Inflammatory macrophage treated with lipopolysaccharide for 4 hours (primary cell): ENCODE measurements around the gene TMEM42.

ENCODE experiments used
- DNase-seq: peaks from one replicate; pipeline ENCODE4 v3.0.0-alpha.2; 2020

TMEM42 gene

GRCh38 chr3:44875596-44875995 is 13.9 kb downstream of the TMEM42 start:
- no peak for DNase-seq

- DNase-seq, result no peak
Measured at GRCh38 chr3:44877333-44877732, 15.6 kb downstream of the TMEM42 start.

- no peak for DNase-seq
Measured at GRCh38 chr3:44880284-44880683, 18.6 kb downstream of the TMEM42 start.

- no peak for DNase-seq
Measured at GRCh38 chr3:44883213-44883955, 21.7 kb downstream of the TMEM42 start.

GRCh38 chr3:44883999-44884431 is 22.3 kb downstream of the TMEM42 start:
- DNase-seq, result no peak

- DNase-seq, result no peak
Measured at GRCh38 chr3:44885618-44886017, 23.9 kb downstream of the TMEM42 start.

- DNase-seq, result no peak
Measured at GRCh38 chr3:44886561-44886960, 24.8 kb downstream of the TMEM42 start.

GRCh38 chr3:44887101-44887500 is 25.4 kb downstream of the TMEM42 start:
- no peak for DNase-seq

GRCh38 chr3:44890258-44890657 is 28.5 kb downstream of the TMEM42 start:
- DNase-seq, result no peak

- no peak for DNase-seq
Measured at GRCh38 chr3:44890852-44891251, 29.1 kb downstream of the TMEM42 start.

GRCh38 chr3:44892689-44893088 is 31.0 kb downstream of the TMEM42 start:
- no peak for DNase-seq

GRCh38 chr3:44893097-44893496 is 31.4 kb downstream of the TMEM42 start:
- DNase-seq, result no peak

GRCh38 chr3:44894485-44894884 is 32.8 kb downstream of the TMEM42 start:
- DNase-seq, result no peak

- no peak for DNase-seq
Measured at GRCh38 chr3:44896440-44896839, 34.7 kb downstream of the TMEM42 start.

GRCh38 chr3:44899683-44900367 is 38.1 kb downstream of the TMEM42 start:
- DNase-seq, result no peak

- no peak for DNase-seq
Measured at GRCh38 chr3:44902628-44903027, 40.9 kb downstream of the TMEM42 start.

- no peak for DNase-seq
Measured at GRCh38 chr3:44903314-44903713, 41.6 kb downstream of the TMEM42 start.

- no peak for DNase-seq
Measured at GRCh38 chr3:44903751-44904150, 42.0 kb downstream of the TMEM42 start.

- no peak for DNase-seq
Measured at GRCh38 chr3:44905446-44906157, 43.9 kb downstream of the TMEM42 start.

- DNase-seq, result no peak
Measured at GRCh38 chr3:44906997-44907396, 45.3 kb downstream of the TMEM42 start.

GRCh38 chr3:44907612-44908011 is 45.9 kb downstream of the TMEM42 start:
- DNase-seq, result no peak

- no peak for DNase-seq
Measured at GRCh38 chr3:44909063-44909462, 47.4 kb downstream of the TMEM42 start.

- DNase-seq, result no peak
Measured at GRCh38 chr3:44910693-44911092, 49.0 kb downstream of the TMEM42 start.
